Liver (tissue), 9 donors: ENCODE measurements around the gene LAMA5. TPM values are rescaled to one million over a fixed set of nuclear protein-coding genes. Genes with fewer than 3 reads are reported as not detected.

Experiments used
- DNase-seq: peaks from one replicate; pipeline ENCODE4 v3.0.0-alpha.2; 2017; ENCODE audit warnings: low spot score
- H3K27ac ChIP-seq, 2 donors: one replicate each; pipeline ENCODE4 v1.7.0; 2013; ENCODE audit warnings: inconsistent platforms in 2 of 2, low read length in 2 of 2, control low read depth in 1 of 2, low read depth in 1 of 2, mild to moderate bottlenecking in 1 of 2
- H3K27me3 ChIP-seq, 4 donors: one replicate each; pipeline versions ENCODE4 v1.6.1 to v1.7.0; 2013; ENCODE audit warnings: low read length in 3 of 4, inconsistent platforms in 1 of 4, mild to moderate bottlenecking in 1 of 4, moderate library complexity in 1 of 4; ENCODE audit not compliant: control insufficient read depth in 4 of 4, insufficient read depth in 4 of 4
- H3K36me3 ChIP-seq, 4 donors: one replicate each; pipeline versions ENCODE4 v1.6.1 to v1.7.0; 2013; ENCODE audit warnings: low read length in 3 of 4, mild to moderate bottlenecking in 3 of 4, low read depth in 1 of 4, moderate library complexity in 1 of 4; ENCODE audit not compliant: control insufficient read depth in 4 of 4, insufficient read depth in 3 of 4
- H3K4me1 ChIP-seq, 4 donors: one replicate each; pipeline versions ENCODE4 v1.6.1 to v1.7.0; 2013; ENCODE audit warnings: low read length in 3 of 4, mild to moderate bottlenecking in 3 of 4, moderate library complexity in 1 of 4; ENCODE audit not compliant: control insufficient read depth in 4 of 4, insufficient read depth in 4 of 4
- H3K4me3 ChIP-seq, 3 donors: one replicate each; pipeline versions ENCODE4 v1.6.1 to v1.7.0; 2013; ENCODE audit warnings: low read length in 3 of 3, control low read depth in 1 of 3, low read depth in 1 of 3, mild to moderate bottlenecking in 1 of 3
- H3K9ac ChIP-seq, 2 donors: one replicate each; pipeline ENCODE4 v1.7.0; 2013; ENCODE audit warnings: low read length in 2 of 2, mild to moderate bottlenecking in 2 of 2, moderate library complexity in 2 of 2, control low read depth in 1 of 2, low read depth in 1 of 2
- H3K9me3 ChIP-seq, 4 donors: one replicate each; pipeline versions ENCODE4 v1.6.1 to v1.7.0; 2013; ENCODE audit warnings: low read length in 3 of 4; ENCODE audit not compliant: control insufficient read depth in 4 of 4
- EGR1 ChIP-seq, 2 donors: IDR thresholded peaks; 2 replicates each; pipeline ENCODE4 v1.6.1; 2016 to 2018; ENCODE audit warnings: antibody characterized with exemption in 2 of 2, low read depth in 2 of 2
- FOXA1 ChIP-seq: IDR thresholded peaks from 2 replicates; pipeline ENCODE4 v1.6.1; 2016; ENCODE audit warnings: antibody characterized with exemption
- FOXA2 ChIP-seq: IDR thresholded peaks from 2 replicates; pipeline ENCODE4 v1.6.1; 2016; ENCODE audit warnings: antibody characterized with exemption
- GABPA ChIP-seq, 2 donors: IDR thresholded peaks in 1 of 2; conservative IDR thresholded peaks in 1 of 2; 2 replicates each; pipeline ENCODE4 v1.6.1; 2016; ENCODE audit warnings: antibody characterized with exemption in 2 of 2, mild to moderate bottlenecking in 1 of 2, moderate library complexity in 1 of 2
- HNF4A ChIP-seq, 2 donors: conservative IDR thresholded peaks; 2 replicates each; pipeline ENCODE4 v1.6.1; 2016; ENCODE audit warnings: antibody characterized with exemption in 2 of 2, mild to moderate bottlenecking in 2 of 2
- HNF4G ChIP-seq: IDR thresholded peaks from 2 replicates; pipeline ENCODE4 v1.6.1; 2016; ENCODE audit warnings: antibody characterized with exemption
- JUND ChIP-seq, 2 donors: IDR thresholded peaks; 2 replicates each; pipeline ENCODE4 v1.6.1; 2016; ENCODE audit warnings: antibody characterized with exemption in 2 of 2
- NR2F2 ChIP-seq: IDR thresholded peaks from 2 replicates; pipeline ENCODE4 v1.6.1; 2016; ENCODE audit warnings: antibody characterized with exemption
- RAD21 ChIP-seq, 2 donors: IDR thresholded peaks; 2 replicates each; pipeline ENCODE4 v1.6.1; 2016; ENCODE audit warnings: antibody characterized with exemption in 2 of 2, mild to moderate bottlenecking in 2 of 2
- RXRA ChIP-seq, 2 donors: IDR thresholded peaks; 2 replicates each; pipeline ENCODE4 v1.6.1; 2017 to 2018; ENCODE audit warnings: antibody characterized with exemption in 2 of 2, mild to moderate bottlenecking in 1 of 2
- SP1 ChIP-seq: IDR thresholded peaks from 2 replicates; pipeline ENCODE4 v1.6.1; 2018; ENCODE audit warnings: antibody characterized with exemption, mild to moderate bottlenecking
- TAF1 ChIP-seq: conservative IDR thresholded peaks from 2 replicates; pipeline ENCODE4 v1.6.1; 2016; ENCODE audit warnings: antibody characterized with exemption, mild to moderate bottlenecking
- YY1 ChIP-seq: IDR thresholded peaks from 2 replicates; pipeline ENCODE4 v1.6.1; 2016; ENCODE audit warnings: antibody characterized with exemption, mild to moderate bottlenecking
- WGBS: extraction: QIAGEN DNeasy Blood & Tissue Kit; methylation state at CpG from one replicate; pipeline ENCODE4 v1.1.7; 2013; 5-methylcytosine and 5-hydroxymethylcytosine counted together
- polyA plus RNA-seq, 2 donors: library from polyadenylated mRNA; stranded (reverse) in 1 of 2; unstranded in 1 of 2; fragments of 200-250 nt in 1 of 2; fragments of >200 nt in 1 of 2; fragmentation: Nextera tagmentation in 1 of 2; extraction: Ambion mirVana in 1 of 2; gene quantifications; one replicate each; pipeline versions ENCODE4 v1.2.1 to v1.2.3, GENCODE V29; 2013 to 2015
- total RNA-seq, 2 donors: library from RNA; depleted of rRNA; stranded (reverse); fragments of >200 nt; gene quantifications; one replicate each; pipeline ENCODE4 v1.2.3, GENCODE V29; 2014
- TF ChIP-seq, protein P1 (sequence below): fragments of 150-350 bp; IDR thresholded peaks from 2 replicates; pipeline ENCODE4 v1.5.1; 2017; ENCODE audit warnings: improper control_type of control experiment, low read depth, low read length; ENCODE audit not compliant: missing input control
- TF ChIP-seq, protein P2 (sequence below): IDR thresholded peaks from 2 replicates; pipeline ENCODE4 v1.6.1; 2016; ENCODE audit warnings: antibody characterized with exemption
- TF ChIP-seq, protein P3 (sequence below): IDR thresholded peaks from 2 replicates; pipeline ENCODE4 v1.6.1; 2016; ENCODE audit warnings: antibody characterized with exemption, mild to moderate bottlenecking
- TF ChIP-seq, protein P4 (sequence below): IDR thresholded peaks from 2 replicates; pipeline ENCODE4 v1.6.1; 2016; ENCODE audit warnings: antibody characterized with exemption
- TF ChIP-seq, protein P5 (sequence below): IDR thresholded peaks from 2 replicates; pipeline ENCODE4 v1.6.1; 2016; ENCODE audit warnings: antibody characterized with exemption
- donor health status: healthy.
- donor health status: healthy.
- donor health status: healthy.
- donor health status: healthy.
- donor health status: healthy.

LAMA5 gene
- total and polyA plus RNA-seq, 4 donors, result 3.6 to 40.2 (median 13.7) TPM

DNA sequence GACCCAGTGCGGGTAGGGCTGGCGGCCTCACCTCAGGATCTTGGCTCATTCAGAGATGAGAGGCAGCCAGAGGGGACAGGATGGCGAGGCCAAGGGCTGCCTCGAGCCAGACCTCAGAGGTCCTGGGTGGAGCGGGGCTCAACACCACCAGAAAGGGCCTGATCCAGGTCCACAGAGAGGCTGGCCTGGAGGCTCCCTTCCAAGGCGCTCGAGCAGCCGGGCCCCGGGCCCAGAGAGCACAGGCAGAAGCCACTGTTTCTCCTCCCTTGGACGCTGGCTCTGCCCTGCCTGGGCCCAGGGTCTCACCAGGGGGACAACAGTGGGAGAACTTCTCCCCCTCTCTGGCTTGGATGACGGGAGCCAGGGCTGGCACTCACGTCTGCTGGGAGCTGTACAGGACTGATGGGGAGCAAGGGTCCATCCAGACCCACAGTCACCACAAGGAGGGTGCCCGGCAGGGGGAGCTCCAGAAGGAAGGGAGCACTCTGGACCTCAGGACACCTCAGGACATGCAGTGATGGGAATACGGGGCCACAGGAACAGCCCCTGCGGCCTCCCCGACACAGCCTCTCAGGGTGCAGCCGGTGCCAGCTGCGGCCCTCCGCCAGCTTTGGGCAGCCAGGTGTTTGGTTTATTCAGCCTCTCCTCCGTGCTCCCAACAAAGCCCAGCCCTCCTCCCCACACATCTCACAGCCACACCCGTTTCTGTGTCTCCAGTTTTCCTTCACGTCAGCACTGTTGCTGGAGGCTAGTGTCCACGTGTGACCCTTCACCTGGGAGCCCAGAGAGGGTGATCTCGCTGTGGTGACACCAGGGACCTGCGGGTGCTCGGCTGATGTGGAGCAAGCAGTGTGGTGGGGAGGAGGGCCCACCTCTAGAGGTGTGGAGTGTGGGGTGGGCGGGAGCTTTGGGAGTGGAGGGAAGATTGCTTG, 28.5 kb upstream of the LAMA5 start (continued):
- TF ChIP-seq, protein P1, sequence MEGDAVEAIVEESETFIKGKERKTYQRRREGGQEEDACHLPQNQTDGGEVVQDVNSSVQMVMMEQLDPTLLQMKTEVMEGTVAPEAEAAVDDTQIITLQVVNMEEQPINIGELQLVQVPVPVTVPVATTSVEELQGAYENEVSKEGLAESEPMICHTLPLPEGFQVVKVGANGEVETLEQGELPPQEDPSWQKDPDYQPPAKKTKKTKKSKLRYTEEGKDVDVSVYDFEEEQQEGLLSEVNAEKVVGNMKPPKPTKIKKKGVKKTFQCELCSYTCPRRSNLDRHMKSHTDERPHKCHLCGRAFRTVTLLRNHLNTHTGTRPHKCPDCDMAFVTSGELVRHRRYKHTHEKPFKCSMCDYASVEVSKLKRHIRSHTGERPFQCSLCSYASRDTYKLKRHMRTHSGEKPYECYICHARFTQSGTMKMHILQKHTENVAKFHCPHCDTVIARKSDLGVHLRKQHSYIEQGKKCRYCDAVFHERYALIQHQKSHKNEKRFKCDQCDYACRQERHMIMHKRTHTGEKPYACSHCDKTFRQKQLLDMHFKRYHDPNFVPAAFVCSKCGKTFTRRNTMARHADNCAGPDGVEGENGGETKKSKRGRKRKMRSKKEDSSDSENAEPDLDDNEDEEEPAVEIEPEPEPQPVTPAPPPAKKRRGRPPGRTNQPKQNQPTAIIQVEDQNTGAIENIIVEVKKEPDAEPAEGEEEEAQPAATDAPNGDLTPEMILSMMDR, result no peak

DNA sequence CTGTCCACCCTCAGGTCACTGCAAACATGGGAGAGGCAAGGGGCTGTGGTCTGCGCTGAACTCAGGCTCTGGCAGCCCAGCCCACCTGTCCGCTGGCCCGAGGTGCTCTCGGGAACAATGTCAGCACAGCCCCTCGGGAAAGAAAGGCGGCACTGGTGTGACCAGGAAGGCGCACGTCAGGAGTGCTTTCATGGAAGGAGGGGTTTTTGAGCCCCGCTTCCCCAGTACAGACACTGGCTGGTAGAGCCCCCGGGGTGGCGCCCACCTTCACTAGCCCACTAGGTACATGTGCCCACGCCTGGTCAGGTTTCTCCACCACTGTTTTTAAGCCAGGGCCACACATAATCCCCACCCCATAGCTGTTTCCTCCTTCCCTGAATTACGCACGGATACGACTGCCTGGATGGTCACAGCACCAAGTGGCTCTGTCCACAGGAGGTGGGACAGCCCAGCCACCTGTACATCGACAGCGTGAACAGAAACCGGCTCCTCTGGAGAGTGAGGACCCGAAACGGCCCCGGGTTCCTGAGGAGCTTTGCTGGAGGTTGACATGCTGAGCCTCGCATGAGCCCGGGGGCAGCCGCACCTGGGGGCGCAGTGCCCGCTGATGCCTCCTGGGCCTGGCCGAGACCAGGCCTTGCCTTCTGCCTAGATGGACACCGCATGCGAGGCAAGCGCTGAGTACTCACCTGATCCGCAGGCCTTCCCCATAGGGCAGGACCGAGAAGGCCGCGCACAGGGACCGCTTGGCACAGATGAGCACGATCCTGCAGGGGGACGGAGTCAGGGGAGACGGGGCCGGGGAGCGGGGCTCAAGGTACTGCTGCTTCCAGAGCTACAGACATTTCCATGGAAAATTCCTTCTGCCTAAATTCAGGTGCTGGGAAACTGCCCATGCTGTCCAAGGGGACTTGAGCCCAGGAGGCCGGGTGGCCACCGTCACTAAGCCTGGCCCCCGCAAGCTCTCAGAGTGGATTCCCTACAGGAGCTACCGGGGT, 27.4 kb upstream of the LAMA5 start:
- Histone ChIP-seq H3K27ac (no peak overlapping the region), H3K4me3 (no peak overlapping the region), H3K27me3 (no peaks in the 10 kb centered on the region), H3K36me3 (peaks cover 0 to 5% (median 0%) of the 10 kb centered on the region in 4 donors), H3K4me1 (peaks cover 3 to 22% (median 17%) of the 10 kb centered on the region in 4 donors), H3K9ac (no peak overlapping the region), H3K9me3 (no peaks in the 10 kb centered on the region)
- WGBS, result 96% methylated on average over 44 of the region's 44 CpGs
- no peak for DNase-seq
- TF ChIP-seq, protein P2, sequence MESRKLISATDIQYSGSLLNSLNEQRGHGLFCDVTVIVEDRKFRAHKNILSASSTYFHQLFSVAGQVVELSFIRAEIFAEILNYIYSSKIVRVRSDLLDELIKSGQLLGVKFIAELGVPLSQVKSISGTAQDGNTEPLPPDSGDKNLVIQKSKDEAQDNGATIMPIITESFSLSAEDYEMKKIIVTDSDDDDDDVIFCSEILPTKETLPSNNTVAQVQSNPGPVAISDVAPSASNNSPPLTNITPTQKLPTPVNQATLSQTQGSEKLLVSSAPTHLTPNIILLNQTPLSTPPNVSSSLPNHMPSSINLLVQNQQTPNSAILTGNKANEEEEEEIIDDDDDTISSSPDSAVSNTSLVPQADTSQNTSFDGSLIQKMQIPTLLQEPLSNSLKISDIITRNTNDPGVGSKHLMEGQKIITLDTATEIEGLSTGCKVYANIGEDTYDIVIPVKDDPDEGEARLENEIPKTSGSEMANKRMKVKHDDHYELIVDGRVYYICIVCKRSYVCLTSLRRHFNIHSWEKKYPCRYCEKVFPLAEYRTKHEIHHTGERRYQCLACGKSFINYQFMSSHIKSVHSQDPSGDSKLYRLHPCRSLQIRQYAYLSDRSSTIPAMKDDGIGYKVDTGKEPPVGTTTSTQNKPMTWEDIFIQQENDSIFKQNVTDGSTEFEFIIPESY, result no peak
- TF ChIP-seq, protein P1, result no peak
- TF ChIP-seq HNF4G, result no peak
- TF ChIP-seq, protein P3, sequence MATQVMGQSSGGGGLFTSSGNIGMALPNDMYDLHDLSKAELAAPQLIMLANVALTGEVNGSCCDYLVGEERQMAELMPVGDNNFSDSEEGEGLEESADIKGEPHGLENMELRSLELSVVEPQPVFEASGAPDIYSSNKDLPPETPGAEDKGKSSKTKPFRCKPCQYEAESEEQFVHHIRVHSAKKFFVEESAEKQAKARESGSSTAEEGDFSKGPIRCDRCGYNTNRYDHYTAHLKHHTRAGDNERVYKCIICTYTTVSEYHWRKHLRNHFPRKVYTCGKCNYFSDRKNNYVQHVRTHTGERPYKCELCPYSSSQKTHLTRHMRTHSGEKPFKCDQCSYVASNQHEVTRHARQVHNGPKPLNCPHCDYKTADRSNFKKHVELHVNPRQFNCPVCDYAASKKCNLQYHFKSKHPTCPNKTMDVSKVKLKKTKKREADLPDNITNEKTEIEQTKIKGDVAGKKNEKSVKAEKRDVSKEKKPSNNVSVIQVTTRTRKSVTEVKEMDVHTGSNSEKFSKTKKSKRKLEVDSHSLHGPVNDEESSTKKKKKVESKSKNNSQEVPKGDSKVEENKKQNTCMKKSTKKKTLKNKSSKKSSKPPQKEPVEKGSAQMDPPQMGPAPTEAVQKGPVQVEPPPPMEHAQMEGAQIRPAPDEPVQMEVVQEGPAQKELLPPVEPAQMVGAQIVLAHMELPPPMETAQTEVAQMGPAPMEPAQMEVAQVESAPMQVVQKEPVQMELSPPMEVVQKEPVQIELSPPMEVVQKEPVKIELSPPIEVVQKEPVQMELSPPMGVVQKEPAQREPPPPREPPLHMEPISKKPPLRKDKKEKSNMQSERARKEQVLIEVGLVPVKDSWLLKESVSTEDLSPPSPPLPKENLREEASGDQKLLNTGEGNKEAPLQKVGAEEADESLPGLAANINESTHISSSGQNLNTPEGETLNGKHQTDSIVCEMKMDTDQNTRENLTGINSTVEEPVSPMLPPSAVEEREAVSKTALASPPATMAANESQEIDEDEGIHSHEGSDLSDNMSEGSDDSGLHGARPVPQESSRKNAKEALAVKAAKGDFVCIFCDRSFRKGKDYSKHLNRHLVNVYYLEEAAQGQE, result no peak
- TF ChIP-seq RAD21 (IDR thresholded peaks at IDR 0.05), result no peak
- no peak for TF ChIP-seq FOXA1
- no peak for TF ChIP-seq YY1
- TF ChIP-seq HNF4A (conservative IDR thresholded peaks at IDR 0.05), result no peak
- TF ChIP-seq NR2F2, result no peak
- no peak for TF ChIP-seq FOXA2
- TF ChIP-seq JUND (IDR thresholded peaks at IDR 0.05), result no peak
- TF ChIP-seq, protein P4, sequence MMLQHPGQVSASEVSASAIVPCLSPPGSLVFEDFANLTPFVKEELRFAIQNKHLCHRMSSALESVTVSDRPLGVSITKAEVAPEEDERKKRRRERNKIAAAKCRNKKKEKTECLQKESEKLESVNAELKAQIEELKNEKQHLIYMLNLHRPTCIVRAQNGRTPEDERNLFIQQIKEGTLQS, result no peak
- TF ChIP-seq EGR1 (IDR thresholded peaks at IDR 0.05; ENCODE audit: low read depth in 2 of 2), result no peak
- TF ChIP-seq SP1, result no peak
- no peak for TF ChIP-seq GABPA (IDR thresholded peaks at IDR 0.05 in 1 of 2, conservative IDR thresholded peaks at IDR 0.05 in 1 of 2)
- TF ChIP-seq, protein P5, sequence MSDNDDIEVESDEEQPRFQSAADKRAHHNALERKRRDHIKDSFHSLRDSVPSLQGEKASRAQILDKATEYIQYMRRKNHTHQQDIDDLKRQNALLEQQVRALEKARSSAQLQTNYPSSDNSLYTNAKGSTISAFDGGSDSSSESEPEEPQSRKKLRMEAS, result no peak
- TF ChIP-seq TAF1, result no peak
- no peak for TF ChIP-seq RXRA (IDR thresholded peaks at IDR 0.05)
